BJ (cell line): ENCODE results near the gene VWA3B. TPM values are rescaled to one million over a fixed set of nuclear protein-coding genes. Genes with fewer than 3 reads are reported as not detected.
"Not testable (repeated sequence)": the region's sequence is repeated elsewhere in the genome, so short reads cannot be mapped to it uniquely, and the experiment has no call there.

ENCODE experiments used
- CTCF ChIA-PET: fragments of 350-600 bp; formaldehyde crosslinking; extraction: SDS; loops from one replicate; lab custom pipeline; 2021; ENCODE audit warnings: antibody characterized with exemption, inconsistent platforms; lab: Yijun Ruan, JAX
- POLR2A ChIA-PET: fragments of 300-600 bp; sonication (Branson Sonifier 250); formaldehyde crosslinking; extraction: SDS; loops from one replicate; lab custom pipeline; 2021; ENCODE audit warnings: antibody characterized with exemption; lab: Charles Lee
- DNase-seq: peaks from one replicate; pipeline ENCODE4 v3.0.0-alpha.2; 2011; ENCODE audit warnings: low read depth
- H3K27me3 ChIP-seq: 2 replicates; pipeline ENCODE4 v1.6.0; 2011; ENCODE audit warnings: low read length; ENCODE audit not compliant: control insufficient read depth, insufficient read depth
- H3K36me3 ChIP-seq: 2 replicates; pipeline ENCODE4 v1.5.1; 2011; ENCODE audit warnings: low read length; ENCODE audit not compliant: control insufficient read depth, insufficient read depth
- H3K4me3 ChIP-seq: 2 replicates; pipeline ENCODE4 v1.5.1; 2011; ENCODE audit warnings: low read depth, mild to moderate bottlenecking, control low read depth, low read length
- CTCF ChIP-seq: IDR thresholded peaks from 2 replicates; pipeline ENCODE4 v1.5.1; 2011; ENCODE audit warnings: low read depth, mild to moderate bottlenecking, control low read depth, inconsistent platforms, low read length, moderate library complexity; ENCODE audit not compliant: insufficient read depth
- polyA plus RNA-seq: library from polyadenylated mRNA; depleted of rRNA; stranded (reverse); fragments of >200 nt; gene quantifications from 2 replicates; pipeline ENCODE4 v1.2.3, GENCODE V29; 2011

VWA3B gene
- polyA plus RNA-seq, 1 experiment = not detected

GRCh38 chr2:98093146-98093545 lies 6.2 kb downstream of the VWA3B start:
- CTCF ChIA-PET = no interaction called here
- POLR2A ChIA-PET = no interaction called here
- H3K4me3 ChIP-seq = no peak overlapping the region
- TF ChIP-seq CTCF = no peak
- no peak for DNase-seq
- peaks cover 5% of the 10 kb centered on the region; the same call in 1 of the 2 replicates for H3K27me3 ChIP-seq
- no peaks in the 10 kb centered on the region for H3K36me3 ChIP-seq

GRCh38 chr2:98093611-98094010 lies 6.6 kb downstream of the VWA3B start:
- Histone ChIP-seq H3K4me3 (no peak overlapping the region), H3K27me3 (peaks cover 3% of the 10 kb centered on the region; the same call in 1 of the 2 replicates), H3K36me3 (no peaks in the 10 kb centered on the region)
- ChIA-PET POLR2A (no interaction called here), CTCF (no interaction called here)
- DNase-seq = no peak
- no peak for TF ChIP-seq CTCF

- TF ChIP-seq CTCF = no peak
- no peak for DNase-seq
- H3K4me3 ChIP-seq = no peak overlapping the region
- POLR2A ChIA-PET = no interaction called here
- no peaks in the 10 kb centered on the region; the same call in 1 of the 2 replicates for H3K27me3 ChIP-seq
- CTCF ChIA-PET = no interaction called here
- H3K36me3 ChIP-seq = no peaks in the 10 kb centered on the region
Measured at GRCh38 chr2:98099939-98100743, 13.2 kb downstream of the VWA3B start.

- H3K27me3 ChIP-seq, CTCF ChIA-PET, POLR2A ChIA-PET, DNase-seq, H3K36me3 ChIP-seq, H3K4me3 ChIP-seq: not testable (repeated sequence)
Measured at GRCh38 chr2:98102315-98102714, 15.3 kb downstream of the VWA3B start.

GRCh38 chr2:98102878-98103277 lies 15.9 kb downstream of the VWA3B start:
- POLR2A ChIA-PET = no interaction called here
- CTCF ChIA-PET = no interaction called here
- TF ChIP-seq CTCF = no peak

More at GRCh38 chr2:98102878-98103277, 15.9 kb downstream of the VWA3B start:
- Histone ChIP-seq H3K27me3 (no peaks in the 10 kb centered on the region; the same call in 1 of the 2 replicates), H3K4me3 (no peak overlapping the region), H3K36me3 (no peaks in the 10 kb centered on the region)
- DNase-seq = no peak
